DMS79 (cell line): ENCODE measurements around the gene TUBGCP6.
"Not testable (repeated sequence)": the region's sequence is repeated elsewhere in the genome, so short reads cannot be mapped to it uniquely, and the experiment has no call there.

Experiments
- DNase-seq: peaks from one replicate; lab custom pipeline; 2025; lab: John Stamatoyannopoulos, UW

Gene TUBGCP6

DNA sequence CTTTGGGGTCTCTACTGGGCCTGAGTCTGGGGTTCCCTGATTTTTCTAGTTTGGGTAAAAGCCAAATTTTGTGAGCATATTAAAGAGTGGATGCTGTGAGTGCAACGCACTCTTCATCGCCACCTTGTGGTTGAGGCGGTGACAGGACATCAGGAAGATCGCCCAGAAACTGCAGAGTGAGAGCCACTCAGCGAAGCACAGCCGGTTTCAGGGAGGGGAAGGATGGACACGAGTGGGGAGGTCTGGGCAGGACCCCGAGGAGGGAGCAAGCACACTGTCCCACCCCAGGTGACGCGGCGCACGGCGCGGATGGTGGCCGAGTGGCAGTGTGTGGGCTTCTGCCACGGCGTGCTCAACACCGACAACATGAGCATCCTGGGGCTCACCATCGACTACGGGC, 34.9 kb downstream of the TUBGCP6 start:
- DNase-seq = no peak

DNA sequence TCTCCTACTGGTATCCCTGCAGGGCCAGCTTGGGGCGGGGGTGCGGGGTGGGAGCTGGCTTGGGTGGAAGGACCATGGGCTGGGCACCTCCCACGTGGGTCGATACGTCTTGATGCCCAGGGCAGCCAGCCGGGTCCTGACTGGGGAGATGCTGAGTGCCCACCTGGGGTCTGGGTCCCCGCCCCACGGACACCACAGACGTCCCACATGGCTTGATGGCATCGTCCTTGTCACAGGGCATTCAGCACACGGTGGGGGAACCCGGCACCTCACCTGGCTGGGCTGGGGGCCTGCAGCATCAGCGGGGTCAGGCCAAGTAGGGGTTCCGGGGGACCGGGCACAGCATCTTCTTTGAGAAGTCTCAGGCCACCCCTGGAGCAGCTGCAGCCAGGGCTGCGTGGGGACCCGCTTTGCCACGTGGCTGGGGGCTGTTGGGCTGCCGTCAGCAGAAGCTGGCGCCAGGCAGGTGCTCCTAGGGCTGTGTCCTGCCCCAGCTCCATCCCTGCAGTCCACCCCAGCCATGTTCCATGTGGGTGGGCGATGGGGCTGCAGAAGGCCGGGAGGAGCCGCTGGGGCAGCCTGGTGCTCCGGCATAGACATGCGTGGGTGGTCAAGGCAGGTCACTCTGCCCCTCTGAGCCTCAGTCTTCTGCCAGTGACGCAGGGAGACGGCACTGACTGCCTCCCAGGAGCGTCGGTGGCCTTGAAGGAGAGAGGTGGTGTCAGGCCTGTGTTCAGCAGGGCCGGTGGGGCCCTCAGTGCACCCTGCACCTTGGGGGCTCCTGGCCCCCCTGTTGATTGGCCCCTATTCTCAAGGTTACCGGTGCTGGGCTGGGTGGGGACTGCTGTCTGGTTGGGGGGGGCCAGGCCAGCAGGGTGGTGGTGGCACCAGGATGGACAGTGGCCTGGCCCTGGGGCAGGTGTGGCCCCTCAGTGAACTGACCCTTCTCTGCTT, 35.6 kb downstream of the TUBGCP6 start:
- no peak for DNase-seq

DNA sequence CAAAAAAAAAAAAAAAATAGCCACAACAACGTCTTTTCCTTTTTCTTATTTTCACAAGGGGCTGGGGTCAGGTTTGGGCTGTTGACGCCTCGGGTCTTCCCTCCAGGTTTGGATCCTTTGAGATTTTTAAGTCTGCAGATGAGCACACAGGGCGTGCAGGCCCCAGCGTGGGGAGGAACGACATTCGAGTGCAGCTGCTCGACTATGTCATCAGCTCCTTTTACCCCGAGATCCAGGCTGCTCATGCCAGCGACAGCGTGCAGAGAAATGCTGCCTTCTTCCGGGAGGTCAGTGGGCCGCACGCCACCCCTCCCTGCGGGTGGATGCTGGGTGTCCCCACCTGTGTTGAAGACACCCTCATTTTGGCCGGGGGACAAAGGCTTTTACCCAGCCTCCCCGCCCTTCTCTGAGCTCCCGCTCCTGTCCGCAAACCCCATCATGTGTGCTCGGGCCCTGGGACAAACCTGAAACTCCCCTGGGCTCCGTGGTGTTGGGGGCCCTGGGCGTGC, 36.3 kb downstream of the TUBGCP6 start:
- no peak for DNase-seq

DNA sequence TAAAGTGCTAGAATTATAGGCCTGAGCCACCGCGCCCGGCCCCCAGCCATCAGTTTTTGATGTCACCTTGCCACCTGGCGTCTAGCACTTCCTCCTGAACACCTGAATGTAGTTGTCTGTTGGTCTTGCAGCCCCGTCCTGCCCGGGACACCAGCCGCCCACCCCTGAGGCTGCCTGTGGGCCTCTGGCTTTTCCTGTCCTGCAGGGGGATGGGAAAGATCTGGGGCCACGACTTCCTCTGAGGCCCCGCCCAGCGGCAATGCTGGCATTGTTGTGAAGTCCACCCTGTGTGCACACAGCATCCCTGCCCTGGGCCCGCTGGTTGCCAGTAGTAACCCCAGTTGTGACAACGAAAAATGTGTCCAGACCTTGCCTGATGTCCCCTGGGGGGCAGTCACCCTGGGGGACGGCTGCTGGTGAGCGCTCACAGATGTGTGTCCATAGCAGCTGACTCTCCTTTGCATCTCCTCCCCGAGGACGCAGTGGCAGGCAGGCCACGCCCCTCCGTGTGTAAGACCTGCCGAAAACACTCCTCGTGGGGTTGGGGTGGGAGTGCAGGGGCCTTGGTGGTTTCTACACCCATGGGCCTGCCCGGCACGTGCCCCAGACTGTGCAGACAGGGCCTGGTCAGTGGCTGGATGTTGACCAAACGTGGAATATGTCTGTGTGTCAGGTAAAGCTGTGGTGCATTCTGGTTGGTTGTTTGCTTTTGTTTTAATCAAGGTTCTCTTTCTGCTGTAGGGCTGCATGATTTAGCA, 37.3 kb downstream of the TUBGCP6 start:
- no peak for DNase-seq

DNA sequence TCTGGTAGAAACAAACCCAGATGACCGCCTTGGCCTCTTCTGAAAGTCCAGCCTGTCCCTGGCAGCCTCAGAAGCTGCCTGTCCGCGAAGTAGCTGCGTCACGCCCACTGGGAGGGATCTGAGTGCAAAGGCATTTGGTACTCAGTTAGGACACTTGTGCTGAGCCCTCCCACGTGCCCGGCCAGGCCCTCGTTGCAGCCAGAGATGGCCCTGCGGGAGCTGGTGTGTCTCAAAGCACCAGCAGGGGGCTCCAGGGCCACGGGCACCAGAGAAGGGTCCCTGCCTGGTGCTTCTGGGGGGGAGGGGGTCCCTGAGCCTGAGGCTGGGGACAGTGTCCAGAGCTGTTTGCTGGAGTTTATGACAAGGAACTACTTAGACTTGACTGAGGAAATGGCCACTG, 38.2 kb downstream of the TUBGCP6 start:
- no peak for DNase-seq

DNA sequence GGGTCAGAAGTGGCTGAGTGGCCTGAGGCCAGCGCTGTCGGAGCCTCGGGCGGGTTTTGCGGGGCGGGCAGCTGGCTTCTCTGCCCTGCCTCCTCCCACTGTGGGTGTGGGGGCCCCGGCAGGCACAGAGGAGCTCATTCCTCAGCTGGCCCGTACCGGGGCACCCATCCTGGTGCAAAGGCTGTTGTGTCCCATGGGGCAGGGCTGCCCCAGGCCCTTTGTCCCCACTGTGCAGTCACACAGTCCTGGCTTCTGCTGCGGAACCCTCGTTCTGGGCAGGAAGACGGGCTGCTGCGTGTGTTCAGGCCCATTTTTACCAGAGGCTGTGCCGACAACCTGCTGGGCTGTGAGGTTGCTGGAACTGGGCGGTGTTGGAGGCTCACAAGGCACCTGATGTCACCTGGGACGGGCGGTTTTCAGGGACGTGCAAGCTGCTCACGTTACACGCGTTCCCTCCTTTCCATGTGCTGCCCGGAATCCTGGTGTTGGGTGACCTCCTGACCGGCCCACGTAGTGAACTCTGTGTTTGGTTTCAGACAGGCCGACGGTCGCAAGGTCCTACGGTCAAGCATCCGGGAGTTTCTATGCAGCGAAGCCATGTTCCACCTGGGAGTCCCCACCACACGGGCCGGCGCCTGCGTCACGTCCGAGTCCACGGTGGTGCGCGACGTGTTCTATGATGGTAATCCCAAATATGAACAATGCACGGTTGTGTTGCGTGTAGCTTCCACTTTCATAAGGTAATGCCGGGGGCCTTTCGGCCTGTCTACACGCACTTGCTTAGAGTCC, 38.8 kb downstream of the TUBGCP6 start:
- DNase-seq = no peak

DNA sequence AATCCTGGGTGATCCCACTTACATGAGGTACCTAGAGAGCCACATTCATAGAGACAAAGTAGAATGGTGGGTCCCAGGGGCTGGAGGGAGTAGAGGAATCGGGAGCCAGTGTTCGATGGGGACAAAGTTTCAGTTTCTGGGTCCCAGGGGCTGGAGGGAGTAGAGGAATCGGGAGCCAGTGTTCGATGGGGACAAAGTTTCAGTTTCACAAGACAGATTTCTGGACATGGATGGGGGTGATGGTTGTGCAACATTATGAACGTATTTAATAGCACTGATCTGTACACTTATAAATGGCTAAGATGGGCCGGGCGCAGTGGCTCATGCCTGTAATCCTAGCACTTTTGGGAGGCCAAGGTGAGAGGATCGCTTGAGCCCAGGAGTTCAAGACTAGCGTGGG, 39.8 kb downstream of the TUBGCP6 start:
- DNase-seq = not testable (repeated sequence)

DNA sequence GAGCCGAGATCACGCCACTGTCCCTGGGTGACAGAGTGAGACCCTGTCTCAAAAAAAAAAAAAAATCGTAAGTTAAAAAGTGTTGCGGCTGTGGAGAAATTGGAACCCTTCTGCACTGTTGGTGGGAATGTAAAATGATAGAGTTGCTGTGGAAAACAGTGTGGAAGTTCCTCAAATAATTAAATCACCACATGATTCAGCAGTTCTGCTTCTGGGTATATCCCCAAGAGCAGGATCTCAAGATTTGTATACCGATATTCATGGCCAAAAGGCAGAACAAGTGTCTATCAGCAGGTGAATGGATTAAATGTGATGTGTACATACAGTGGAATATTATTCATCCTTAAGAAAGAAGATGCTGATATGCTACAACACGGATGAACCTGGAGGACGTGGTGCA, 40.3 kb downstream of the TUBGCP6 start:
- no peak for DNase-seq

DNA sequence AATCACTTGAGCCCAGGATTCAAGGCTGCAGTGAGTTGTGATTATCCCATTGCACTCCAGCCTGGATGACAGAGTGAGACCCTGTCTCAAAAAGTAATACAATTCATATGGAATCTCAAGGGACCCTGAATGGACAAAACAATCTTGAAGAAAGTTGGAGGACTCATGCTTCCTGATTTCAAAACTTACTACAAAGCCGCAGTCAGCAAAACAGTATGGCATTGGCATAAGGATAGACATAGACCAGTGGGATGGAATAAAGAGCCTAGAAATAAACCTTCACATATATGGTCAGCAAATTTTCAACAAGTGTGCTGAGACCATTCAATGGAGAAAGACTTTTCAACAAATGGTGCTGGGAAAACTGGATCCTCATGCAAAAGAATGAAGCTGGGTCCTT, 41.5 kb downstream of the TUBGCP6 start:
- no peak for DNase-seq

DNA sequence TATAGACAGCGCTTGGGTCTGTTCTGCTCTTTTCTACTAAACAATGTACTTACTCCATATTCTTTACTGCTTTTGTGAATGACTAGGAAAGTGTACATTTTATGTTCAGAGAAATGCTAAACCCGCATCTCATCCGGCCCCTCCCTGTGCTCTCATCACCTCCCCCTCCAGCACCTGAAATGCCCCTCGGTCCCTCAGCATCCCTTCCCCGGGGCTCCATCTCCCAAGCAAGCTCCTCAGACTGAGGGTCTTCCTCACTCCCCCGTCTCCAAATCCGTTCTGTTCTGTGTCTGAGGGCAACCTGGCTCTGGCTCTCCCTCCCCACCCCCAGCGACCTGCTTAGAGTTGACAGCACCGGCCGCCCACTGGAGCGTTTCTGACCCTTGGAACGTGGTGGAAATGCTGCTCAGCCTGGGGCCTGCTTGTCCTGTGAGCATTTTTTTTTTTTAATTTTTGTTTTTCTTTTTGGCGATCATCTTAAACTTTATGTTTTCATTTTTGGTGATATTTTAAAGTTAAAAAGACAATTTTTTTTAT, 42.6 kb downstream of the TUBGCP6 start:
- DNase-seq = no peak

DNA sequence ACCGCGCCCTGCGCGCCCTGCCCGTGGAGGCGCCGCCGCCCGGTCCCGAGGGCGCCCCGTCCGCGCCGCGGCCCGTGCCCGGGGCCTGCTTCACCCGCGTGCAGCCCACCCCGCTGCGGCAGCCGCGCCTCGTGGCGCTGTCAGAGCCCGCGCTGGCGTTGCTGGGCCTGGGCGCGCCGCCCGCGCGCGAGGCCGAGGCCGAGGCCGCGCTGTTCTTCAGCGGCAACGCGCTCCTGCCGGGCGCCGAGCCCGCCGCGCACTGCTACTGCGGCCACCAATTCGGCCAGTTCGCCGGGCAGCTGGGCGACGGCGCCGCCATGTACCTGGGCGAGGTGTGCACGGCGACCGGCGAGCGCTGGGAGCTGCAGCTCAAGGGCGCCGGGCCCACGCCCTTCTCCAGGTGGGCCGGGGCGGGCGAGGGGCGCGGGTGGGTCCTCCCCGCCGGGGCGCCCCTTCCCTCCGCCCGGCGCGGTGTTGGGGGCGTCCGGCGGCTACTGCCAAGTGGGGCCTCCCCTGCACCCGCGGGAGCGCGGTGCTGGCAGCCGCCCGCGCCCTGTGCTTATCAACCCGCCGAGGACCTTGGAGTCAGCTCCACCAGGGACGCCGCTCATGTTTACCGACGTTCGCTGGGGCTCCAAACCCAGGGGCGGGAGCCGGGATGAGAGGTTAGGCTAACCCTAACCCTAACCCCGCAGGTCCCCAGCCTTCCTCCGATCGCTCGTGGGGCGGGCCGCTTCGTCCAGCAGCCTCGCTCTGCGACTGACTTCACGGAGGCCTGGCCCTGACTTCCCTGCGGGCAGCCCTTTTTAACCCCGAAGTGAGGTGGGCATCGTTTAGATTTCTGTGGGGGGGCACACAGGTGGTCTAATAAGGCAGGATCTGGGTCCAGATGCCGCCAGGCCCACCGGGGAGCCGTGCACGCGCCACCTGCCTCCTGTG, 43.4 kb downstream of the TUBGCP6 start:
- no peak for DNase-seq

DNA sequence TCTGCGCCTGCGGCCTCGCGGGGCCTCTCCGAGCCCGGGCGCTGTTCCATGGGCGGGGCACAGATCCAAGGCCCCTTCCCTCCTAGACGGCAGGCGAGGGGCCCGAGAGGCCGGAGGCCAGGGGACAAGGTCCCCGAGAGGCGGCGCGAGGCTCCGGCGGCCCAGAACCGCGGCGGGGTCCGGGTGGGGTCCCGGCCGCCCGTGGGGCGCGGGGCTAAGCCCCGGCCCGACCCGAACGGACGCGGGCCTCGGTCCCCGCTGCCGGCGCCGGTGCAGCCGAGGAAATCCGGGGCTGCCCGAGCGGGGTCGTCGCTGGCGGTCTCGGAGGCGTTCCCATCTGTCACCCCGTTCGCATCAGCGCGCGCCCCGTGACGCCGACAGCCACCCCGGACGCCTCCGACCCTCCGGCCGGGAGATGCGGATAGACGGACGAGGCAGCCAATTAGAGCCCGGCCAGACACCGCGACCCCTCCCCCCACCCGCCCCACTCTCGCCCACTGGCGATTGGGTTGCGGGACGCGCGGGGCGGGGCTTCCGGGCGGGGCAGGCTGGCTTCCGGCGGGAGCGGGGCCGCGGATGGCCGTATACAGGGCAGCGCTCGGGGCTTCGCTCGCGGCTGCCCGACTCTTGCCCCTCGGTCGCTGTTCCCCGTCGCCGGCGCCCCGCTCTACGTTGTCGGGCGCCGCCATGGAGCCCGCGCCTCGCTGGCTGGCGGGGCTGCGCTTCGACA, 44.2 kb downstream of the TUBGCP6 start, which contains the start of gene SELENOO:
Gene SELENOO (plus strand): TSS at position 551 of the 730 bp plus-strand sequence. CDS start 26 bp downstream, at position 577.
- DNase-seq = peak; percentile 48

DNA sequence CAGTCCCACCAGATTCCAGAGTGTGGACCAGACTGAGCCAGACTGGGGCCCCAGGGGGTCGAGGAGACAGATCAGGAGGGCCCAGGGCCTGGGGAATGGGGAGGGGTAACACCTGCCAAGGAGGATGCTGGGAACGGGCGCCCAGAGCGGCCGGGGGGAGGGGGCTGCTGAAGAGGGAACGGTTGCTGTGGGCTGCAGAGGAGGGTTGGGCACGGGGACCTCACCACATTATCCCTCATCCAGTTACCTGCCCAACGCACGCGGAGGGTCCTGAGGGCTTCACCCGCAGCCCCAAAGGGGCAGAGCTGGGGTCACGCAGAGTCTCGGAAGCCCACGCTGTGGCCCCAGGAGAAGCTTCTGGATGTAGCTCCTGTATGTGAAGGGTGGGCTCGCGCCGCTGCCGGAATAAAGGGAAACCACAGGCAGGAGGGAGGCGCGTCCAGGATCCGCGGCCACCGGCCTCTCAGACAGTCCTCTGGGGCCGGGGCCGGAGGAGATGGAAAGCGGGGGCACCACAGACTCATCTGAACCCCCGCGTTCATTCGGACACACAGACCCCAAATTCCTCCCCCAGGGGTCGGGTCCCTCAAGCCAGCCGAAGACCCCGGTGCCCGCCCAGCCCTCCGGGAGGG, 44.9 kb downstream of the TUBGCP6 start:
- DNase-seq = no peak

DNA sequence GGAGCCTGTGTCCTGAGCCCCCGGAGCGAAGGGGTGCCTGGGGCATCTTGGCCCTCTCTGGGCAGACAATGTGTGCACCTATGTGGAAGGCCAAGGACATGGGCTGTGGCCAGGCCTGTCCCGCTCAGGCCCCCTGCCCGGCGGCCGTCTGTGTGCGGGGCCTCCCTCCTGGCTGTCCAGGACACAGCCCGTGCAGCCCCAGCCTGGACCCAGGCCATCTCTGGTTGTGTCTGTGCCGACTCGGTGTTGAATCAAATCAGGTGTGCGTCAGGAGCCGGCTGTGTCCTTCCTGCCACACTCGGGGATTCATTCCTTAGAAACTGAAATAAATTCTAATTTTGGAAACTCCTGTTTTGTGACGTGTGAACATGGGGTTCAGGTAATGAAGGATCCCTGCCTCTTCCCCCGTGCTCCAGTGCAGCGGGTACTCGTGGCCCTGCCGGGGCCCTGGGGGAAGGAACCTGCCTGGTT, 45.5 kb downstream of the TUBGCP6 start:
- no peak for DNase-seq

DNA sequence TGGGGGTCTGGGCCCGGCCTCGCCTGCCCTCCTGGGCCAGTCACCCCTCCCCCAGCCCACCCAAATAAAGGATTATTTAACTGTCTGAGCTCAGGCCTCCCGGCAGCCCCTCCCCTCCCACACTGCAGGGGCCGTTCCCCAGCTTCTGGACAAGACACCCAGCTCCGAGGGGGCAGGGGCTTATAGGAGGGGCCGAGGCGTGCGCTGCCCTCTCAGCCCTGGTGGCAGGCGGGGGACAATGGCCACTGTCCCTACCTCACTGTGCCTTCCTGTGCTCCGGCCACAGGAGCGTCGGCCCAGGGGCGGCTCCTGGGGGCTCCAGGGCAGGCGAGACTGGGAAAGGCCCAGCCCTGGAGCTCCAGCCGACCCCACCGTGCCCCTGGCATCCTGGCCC, 46.2 kb downstream of the TUBGCP6 start:
- DNase-seq = no peak

DNA sequence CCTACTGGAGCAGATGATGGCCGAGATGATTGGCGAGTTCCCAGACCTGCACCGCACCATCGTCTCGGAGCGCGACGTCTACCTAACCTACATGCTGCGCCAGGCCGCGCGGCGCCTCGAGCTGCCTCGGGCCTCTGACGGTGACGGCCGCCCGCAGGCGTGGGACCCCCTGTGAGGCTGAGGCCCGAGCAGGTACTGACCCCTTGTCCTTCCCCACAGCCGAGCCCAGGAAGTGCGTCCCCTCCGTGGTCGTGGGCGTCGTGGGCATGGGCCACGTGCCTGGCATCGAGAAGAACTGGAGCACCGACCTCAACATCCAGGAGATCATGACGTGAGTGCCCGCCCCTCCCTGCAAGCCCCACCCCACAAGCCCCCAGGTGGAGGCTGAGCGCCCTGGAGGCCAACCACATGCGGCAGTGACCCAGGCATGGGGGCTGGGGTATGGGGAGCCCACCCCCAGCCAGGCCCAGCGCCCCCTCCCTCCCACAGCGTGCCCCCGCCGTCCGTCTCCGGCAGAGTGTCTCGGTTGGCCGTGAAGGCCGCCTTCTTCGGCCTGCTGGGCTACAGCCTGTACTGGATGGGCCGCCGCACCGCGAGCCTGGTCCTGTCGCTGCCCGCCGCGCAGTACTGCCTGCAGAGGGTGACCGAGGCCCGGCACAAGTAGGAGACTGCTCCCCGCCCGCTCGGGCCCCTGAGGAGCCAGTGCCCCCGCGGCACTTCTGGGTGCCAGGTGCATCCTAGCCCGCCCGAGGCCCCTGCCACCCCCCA, 46.8 kb downstream of the TUBGCP6 start:
- no peak for DNase-seq

DNA sequence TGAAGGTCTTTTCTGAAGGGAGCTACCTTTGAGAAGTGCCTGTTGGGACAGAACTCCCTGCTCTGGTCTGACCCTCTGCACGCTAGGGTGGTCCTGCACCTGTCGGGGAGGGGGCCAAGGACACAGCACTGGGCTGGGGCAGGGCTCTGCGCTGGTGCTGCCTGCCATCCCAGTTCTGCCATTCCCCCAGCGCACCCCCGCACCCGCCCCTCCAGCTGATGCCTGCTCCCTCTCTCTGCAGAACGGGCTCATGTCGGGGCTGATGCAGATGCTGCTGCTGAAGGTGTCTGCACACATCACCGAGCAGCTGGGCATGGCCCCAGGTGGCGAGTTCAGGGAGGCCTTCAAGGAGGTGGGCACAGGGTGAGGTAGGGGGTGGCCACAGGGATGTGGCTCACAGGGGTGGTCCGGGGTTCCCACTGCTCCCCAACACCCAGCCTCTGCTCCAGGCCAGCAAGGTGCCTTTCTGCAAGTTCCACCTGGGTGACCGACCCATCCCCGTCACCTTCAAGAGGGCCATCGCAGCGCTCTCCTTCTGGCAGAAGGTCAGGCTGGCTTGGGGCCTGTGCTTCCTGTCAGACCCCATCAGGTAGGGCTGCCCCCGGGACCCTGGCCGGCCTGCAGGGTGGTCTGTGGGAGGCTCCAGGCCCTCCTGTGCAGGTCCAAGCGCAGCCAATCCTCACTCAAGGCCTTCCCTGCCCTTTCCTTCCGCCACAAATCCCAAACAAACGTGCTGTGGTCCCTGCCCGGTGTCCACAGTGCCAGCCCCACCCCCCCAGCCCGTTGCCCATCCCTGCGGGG, 47.6 kb downstream of the TUBGCP6 start:
- no peak for DNase-seq

DNA sequence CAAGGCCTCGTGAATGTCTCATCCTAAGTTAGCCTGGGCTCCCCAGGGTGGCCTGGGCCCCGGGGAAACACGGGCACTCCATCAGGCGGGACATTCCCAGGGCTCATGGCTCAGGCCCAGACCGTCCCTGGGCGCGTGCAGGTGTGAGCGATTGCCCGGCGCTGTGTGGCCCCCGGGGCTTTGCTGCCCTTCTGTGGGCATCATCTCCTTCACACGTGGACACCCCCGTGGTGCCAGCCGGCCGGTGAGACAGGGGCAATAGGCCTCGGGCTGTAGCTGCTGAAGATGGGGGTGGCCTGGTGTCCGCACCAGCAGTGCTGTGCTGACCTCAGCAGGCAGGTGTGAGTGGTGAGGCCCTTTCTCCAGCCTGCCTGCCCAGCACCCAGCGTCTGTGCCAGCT, 48.6 kb downstream of the TUBGCP6 start:
- no peak for DNase-seq
